Measurements from ENCODE around the gene TRPM8. TPM values are rescaled to one million over a fixed set of nuclear protein-coding genes. Genes with fewer than 3 reads are reported as not detected.

The TRPM8 gene
- total RNA-seq, 1 experiment from 2014 or later: 3.9 TPM

- H3K4me1 ChIP-seq (ENCODE audit: control insufficient read depth, insufficient read depth, low read length): no peaks in the 10 kb centered on the region
- DNase-seq (ENCODE audit: low read depth, low spot score) (no peak), ATAC-seq (no peak)
- H3K27ac ChIP-seq (ENCODE audit: low read length): no peak overlapping the region
- no peak overlapping the region for H3K4me3 ChIP-seq (ENCODE audit: low read depth in 2 of 2, low read length in 2 of 2)
- BruUV-seq (replicated peaks): no TSS peak
- no peaks in the 10 kb centered on the region; the same call in 1 of the 2 replicates for H3K9me3 ChIP-seq (ENCODE audit: control insufficient read depth, insufficient read depth, low read depth, low read length)
- no peaks in the 10 kb centered on the region for H3K36me3 ChIP-seq (ENCODE audit: control insufficient read depth, insufficient read depth, low read length)
- ChIA-PET POLR2A (interaction anchor here (0.7 kb wide), 1 partner anchor 167 kb away, joined by 6 read pairs; no protein-coding TSS in a partner anchor), CTCF (no interaction called here)
- in situ Hi-C loops (cut with HindIII; ENCODE audit: low pct_unique_long_range_greater_than_20kb, low sequenced_read_pairs): no loop called here
- no peaks in the 10 kb centered on the region for H3K27me3 ChIP-seq (ENCODE audit: control insufficient read depth, insufficient read depth, low read length)
- TF ChIP-seq CTCF (IDR thresholded peaks at IDR 0.05): no peak
- intact Hi-C loops (cut with micrococcal nuclease; ENCODE audit: unreplicated experiment): no loop called here
Observed at GRCh38 chr2:234014427-234014826, 97.3 kb downstream of the TRPM8 start.

GRCh38 chr2:234015861-234016260, 98.7 kb downstream of the TRPM8 start:
- Histone ChIP-seq H3K4me3 (ENCODE audit: low read depth in 2 of 2, low read length in 2 of 2) (no peak overlapping the region), H3K9me3 (ENCODE audit: control insufficient read depth, insufficient read depth, low read depth, low read length) (no peaks in the 10 kb centered on the region; the same call in 1 of the 2 replicates), H3K36me3 (ENCODE audit: control insufficient read depth, insufficient read depth, low read length) (no peaks in the 10 kb centered on the region), H3K27ac (ENCODE audit: low read length) (no peak overlapping the region), H3K27me3 (ENCODE audit: control insufficient read depth, insufficient read depth, low read length) (no peaks in the 10 kb centered on the region), H3K4me1 (ENCODE audit: control insufficient read depth, insufficient read depth, low read length) (no peaks in the 10 kb centered on the region)
- TF ChIP-seq TCF7L2 (IDR thresholded peaks at IDR 0.05; ENCODE audit: low read depth, low read length): no peak
- TF ChIP-seq SIN3A (IDR thresholded peaks at IDR 0.05; ENCODE audit: borderline replicate concordance, insufficient read depth, low read depth, low read length): no peak
- no peak for TF ChIP-seq CTCF (IDR thresholded peaks at IDR 0.05)
- no peak for TF ChIP-seq POLR2AphosphoS5 (IDR thresholded peaks at IDR 0.05; ENCODE audit: low read depth, low read length)
- no peak for TF ChIP-seq REST (IDR thresholded peaks at IDR 0.05; ENCODE audit: insufficient read depth in 1 of 2, low read depth in 2 of 2, low read length in 1 of 2)
- ChIA-PET CTCF (no interaction called here), POLR2A (no interaction called here)
- in situ Hi-C loops (cut with HindIII; ENCODE audit: low pct_unique_long_range_greater_than_20kb, low sequenced_read_pairs) (no loop called here), intact Hi-C loops (cut with micrococcal nuclease; ENCODE audit: unreplicated experiment) (no loop called here)
- DNase-seq (ENCODE audit: low read depth, low spot score): no peak
- no peak for ATAC-seq
- BruUV-seq (replicated peaks): no TSS peak

GRCh38 chr2:234019896-234020295, 102.7 kb downstream of the TRPM8 start:
- TF ChIP-seq REST (IDR thresholded peaks at IDR 0.05; ENCODE audit: insufficient read depth in 1 of 2, low read depth in 2 of 2, low read length in 1 of 2) (no peak), SIN3A (IDR thresholded peaks at IDR 0.05; ENCODE audit: borderline replicate concordance, insufficient read depth, low read depth, low read length) (no peak), POLR2AphosphoS5 (IDR thresholded peaks at IDR 0.05; ENCODE audit: low read depth, low read length) (no peak), CTCF (IDR thresholded peaks at IDR 0.05) (no peak), TCF7L2 (IDR thresholded peaks at IDR 0.05; ENCODE audit: low read depth, low read length) (no peak)
- Histone ChIP-seq H3K4me3 (ENCODE audit: low read depth in 2 of 2, low read length in 2 of 2) (no peak overlapping the region), H3K27ac (ENCODE audit: low read length) (no peak overlapping the region), H3K4me1 (ENCODE audit: control insufficient read depth, insufficient read depth, low read length) (no peaks in the 10 kb centered on the region), H3K27me3 (ENCODE audit: control insufficient read depth, insufficient read depth, low read length) (no peaks in the 10 kb centered on the region), H3K36me3 (ENCODE audit: control insufficient read depth, insufficient read depth, low read length) (no peaks in the 10 kb centered on the region), H3K9me3 (ENCODE audit: control insufficient read depth, insufficient read depth, low read depth, low read length) (no peaks in the 10 kb centered on the region)
- in situ Hi-C loops (cut with HindIII; ENCODE audit: low pct_unique_long_range_greater_than_20kb, low sequenced_read_pairs): no loop called here
- no peak for ATAC-seq
- no peak for DNase-seq (ENCODE audit: low read depth, low spot score)
- intact Hi-C loops (cut with micrococcal nuclease; ENCODE audit: unreplicated experiment): no loop called here
- ChIA-PET CTCF (no interaction called here), POLR2A (no interaction called here)
- BruUV-seq (replicated peaks): no TSS peak

Measured in Panc1 (cell line).